ENCODE measurements around the gene AHCYL1.

The AHCYL1 gene

DNA sequence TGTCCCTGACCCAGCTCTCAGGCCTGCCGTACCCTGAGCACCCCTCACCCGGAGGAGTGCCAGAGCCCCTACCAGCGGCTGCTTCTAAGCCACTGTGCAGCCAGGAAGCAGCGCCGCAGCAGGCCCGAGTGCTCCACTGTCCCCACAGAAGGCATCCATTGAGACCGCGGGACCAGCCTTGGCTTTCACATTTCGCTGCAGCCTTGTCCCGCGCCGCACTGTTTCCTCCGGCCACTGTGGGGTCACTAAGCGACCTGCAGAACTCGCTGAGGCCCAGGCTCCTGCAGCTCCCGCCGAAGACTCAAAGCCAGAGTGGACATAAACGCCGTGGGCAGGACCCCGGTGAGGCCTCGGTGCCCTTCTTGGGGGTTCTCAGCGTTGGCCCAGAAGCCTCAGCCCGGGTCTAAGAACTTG, 82.9 kb downstream of the AHCYL1 start:
- TF ChIP-seq, protein P1, sequence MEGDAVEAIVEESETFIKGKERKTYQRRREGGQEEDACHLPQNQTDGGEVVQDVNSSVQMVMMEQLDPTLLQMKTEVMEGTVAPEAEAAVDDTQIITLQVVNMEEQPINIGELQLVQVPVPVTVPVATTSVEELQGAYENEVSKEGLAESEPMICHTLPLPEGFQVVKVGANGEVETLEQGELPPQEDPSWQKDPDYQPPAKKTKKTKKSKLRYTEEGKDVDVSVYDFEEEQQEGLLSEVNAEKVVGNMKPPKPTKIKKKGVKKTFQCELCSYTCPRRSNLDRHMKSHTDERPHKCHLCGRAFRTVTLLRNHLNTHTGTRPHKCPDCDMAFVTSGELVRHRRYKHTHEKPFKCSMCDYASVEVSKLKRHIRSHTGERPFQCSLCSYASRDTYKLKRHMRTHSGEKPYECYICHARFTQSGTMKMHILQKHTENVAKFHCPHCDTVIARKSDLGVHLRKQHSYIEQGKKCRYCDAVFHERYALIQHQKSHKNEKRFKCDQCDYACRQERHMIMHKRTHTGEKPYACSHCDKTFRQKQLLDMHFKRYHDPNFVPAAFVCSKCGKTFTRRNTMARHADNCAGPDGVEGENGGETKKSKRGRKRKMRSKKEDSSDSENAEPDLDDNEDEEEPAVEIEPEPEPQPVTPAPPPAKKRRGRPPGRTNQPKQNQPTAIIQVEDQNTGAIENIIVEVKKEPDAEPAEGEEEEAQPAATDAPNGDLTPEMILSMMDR (IDR thresholded peaks at IDR 0.05; ENCODE audit: borderline replicate concordance, insufficient read depth, low read depth, low read length), result no peak

DNA sequence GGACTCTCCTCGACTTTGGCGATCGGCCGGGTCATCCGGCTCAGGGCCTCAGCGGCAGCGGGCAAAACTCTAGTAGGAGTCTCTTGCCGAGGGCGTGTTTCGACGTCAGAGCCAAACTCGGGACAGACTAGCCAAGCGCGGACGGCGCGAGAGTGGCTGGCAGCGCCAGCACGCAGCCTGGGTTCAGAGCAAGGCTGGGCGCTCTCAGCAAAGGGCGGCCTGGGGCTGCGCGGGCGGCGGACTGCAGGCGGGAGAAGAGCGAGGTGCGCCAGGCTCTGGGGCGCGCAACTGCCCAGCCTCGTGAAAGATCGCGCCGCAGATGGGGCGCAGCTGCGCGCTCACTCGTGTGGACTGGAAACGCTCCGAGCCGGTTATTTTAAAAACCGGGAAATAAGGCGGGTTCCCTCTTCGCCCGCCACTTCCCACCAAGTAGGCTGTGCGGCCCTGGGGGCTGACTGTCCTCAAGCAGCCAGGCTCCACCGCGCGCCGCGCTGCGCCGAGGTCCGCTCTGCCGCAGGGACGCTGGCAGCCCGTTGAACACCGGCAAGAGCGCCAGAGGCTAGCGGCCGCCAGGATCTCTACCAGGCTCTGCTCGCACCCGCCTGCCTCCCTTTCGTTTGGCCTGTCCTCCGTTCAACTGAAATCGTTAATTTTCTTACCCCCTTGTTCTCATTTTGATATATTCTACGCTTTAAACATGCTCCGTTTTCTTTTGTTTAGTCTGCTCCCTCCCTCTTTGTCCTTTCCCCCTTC, 83.5 kb downstream of the AHCYL1 start:
- no peak overlapping the region for H3K4me3 ChIP-seq (ENCODE audit: low read depth, low read length)
- TF ChIP-seq, protein P1 (IDR thresholded peaks at IDR 0.05; ENCODE audit: borderline replicate concordance, insufficient read depth, low read depth, low read length), result no peak

More for the DNA sequence above, 82.9 kb downstream of the AHCYL1 start:
- H3K4me3 ChIP-seq (ENCODE audit: low read depth, low read length), result no peak overlapping the region

DNA sequence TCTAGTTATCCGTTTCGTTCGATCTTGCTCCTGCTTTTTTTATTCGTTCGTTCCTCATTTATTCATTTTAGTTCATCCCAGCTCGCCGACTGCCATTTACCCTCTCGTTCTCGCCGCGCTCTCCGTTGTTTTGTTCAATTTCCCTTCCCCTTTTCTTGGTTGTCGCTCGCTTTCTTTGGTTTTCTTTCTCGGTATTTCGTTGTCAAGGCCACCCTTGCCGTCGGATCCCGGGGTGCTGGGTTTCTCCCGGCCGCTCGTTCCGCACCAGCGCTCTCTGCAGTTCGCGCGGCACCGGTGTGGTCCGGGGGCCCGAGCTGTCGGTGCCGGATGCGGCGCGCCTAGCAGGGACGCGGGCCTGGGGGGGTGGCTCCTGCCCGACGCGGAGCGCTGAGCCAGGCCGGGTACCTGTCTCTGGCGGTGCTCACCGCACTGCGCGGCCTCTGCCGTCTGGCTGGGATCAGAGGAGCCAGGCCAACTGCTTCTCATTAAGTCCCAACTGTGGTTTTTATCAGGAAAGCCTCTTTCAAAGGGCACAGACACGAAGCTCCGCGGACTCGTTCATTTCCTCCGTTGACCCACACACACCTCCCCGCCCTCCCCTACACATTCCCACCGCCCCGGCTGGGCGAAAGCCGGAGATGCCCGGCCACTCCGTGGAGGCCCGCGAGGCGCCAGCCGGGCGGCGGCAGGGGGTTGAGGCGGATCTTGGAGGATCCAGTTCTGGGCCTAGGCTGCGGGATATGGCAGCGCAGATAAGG, 84.3 kb downstream of the AHCYL1 start:
- H3K4me3 ChIP-seq (ENCODE audit: low read depth, low read length), result no peak overlapping the region
- TF ChIP-seq, protein P1 (IDR thresholded peaks at IDR 0.05; ENCODE audit: borderline replicate concordance, insufficient read depth, low read depth, low read length), result no peak

DNA sequence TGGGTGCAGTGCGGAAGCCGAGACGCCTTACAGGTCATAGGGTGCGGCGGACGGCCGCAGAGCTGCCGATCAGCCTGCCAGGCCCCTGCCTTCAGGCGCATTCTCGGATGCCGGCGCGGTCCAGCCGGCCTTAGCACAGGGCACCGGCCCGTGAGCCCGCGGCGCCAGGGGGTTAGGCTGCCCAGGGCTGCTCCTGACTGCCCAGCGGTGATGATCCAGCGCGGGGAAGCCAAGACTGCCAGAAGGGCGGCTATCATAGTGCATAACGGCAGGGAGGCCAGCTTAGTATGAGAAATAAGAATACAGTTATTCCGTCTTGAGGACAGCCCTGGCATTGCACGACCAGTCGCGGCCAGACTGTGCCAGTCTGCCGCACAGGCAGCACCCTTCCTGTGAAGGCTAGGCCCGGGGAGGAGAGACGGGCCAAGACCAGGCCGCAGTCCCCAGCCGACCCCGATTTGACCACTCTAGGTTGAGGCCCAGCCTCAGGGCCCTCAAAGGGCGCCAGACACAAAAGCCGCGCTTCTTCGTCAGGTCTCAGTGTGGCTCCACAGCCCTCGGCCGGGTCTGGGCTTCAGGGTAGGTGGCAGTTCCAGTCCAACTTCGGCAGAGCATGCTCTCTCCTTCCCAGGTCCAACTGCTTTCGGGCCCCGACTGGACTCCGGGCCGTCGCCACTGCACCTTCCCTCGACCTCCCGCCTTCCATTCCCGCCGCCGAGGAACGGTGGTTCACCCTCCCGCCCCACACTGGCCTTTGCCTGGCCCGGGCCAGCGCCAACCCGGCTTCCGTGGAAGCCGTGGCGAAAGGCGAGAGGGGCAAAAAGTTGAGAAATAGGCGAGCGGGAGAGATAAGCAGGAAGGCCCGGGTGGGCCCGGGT, 85.1 kb downstream of the AHCYL1 start:
- H3K4me3 ChIP-seq (ENCODE audit: low read depth, low read length), result no peak overlapping the region
- TF ChIP-seq, protein P1 (IDR thresholded peaks at IDR 0.05; ENCODE audit: borderline replicate concordance, insufficient read depth, low read depth, low read length), result no peak

DNA sequence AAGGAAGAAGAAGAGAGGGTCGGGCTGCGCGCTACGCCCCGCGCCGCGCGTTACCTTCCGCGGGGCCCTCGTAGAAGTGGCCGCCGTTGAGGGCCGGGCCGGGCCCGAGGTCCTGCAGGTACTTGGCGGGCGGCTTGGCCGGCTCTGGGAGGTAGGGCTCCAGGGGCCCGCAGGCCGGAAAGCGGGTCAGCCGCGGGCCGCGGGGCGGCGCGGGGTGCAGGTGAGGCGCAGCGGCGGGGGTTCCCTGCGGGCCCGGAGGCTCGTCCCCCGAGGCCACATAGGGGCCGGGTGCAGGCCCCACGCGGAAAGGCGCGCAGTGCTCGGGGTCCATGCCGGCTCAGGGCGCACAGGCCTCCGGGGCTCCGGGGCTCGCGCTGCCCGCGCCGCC, 85.7 kb downstream of the AHCYL1 start:
- H3K4me3 ChIP-seq (ENCODE audit: low read depth, low read length), result no peak overlapping the region
- TF ChIP-seq, protein P1 (IDR thresholded peaks at IDR 0.05; ENCODE audit: borderline replicate concordance, insufficient read depth, low read depth, low read length), result no peak

DNA sequence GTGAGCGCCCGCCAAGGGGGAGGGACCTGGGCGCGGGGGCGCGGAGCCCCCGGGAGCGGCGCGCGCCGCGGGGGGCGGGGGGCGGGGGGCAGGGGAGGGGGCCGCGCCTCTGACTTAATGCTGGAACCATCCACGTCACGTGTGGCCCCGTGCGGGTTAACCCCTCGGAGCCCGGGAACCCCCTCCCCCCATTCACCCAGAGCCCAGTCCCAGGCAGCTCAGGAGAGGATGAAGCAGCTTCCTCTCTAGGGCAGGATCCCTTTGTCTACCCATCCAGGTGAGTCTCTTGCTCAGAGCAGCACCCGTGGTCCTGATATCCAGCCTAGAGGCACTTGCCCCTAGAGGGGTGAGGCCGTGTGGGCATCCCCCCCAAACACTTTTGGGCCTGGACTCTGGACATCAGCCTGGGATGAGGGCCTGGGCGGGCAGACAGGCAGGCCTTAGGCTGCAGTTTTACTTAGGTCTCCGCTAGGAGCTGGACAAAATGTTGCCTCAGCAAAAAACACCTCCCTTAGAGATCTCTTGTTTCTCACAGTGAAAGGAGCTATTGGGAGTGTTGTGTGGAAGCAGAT, 86.2 kb downstream of the AHCYL1 start, which contains the start of gene ALX3:
Gene ALX3 (minus strand): TSS at position 2 of the 572 bp plus-strand sequence. CDS start 60 bp downstream, outside the sequence.
- H3K4me3 ChIP-seq (ENCODE audit: low read depth, low read length), result no peak within 1 kb of the TSS
- TF ChIP-seq, protein P1 (IDR thresholded peaks at IDR 0.05; ENCODE audit: borderline replicate concordance, insufficient read depth, low read depth, low read length), result no peak

All from GM12875 (cell line).